GM19452 (cell line): ENCODE measurements around the gene TTC12.
A peak's percentile ranks its signal among the peaks of the same experiment; 100 is the strongest.
"Not testable (repeated sequence)": the region's sequence is repeated elsewhere in the genome, so short reads cannot be mapped to it uniquely, and the experiment has no call there.

Experiments
- ATAC-seq: cut with Tn5 transposase; IDR thresholded peaks from one replicate; pipeline ENCODE4 v1.9.1; 2021; ENCODE audit not compliant: unreplicated experiment

The TTC12 gene

GRCh38 chr11:113286009-113286408 lies 28.4 kb upstream of the TTC12 start:
- no peak for ATAC-seq

GRCh38 chr11:113286509-113287497 lies 27.6 kb upstream of the TTC12 start:
- no peak for ATAC-seq

- no peak for ATAC-seq
Observed at GRCh38 chr11:113287801-113288200, 26.6 kb upstream of the TTC12 start.

DNA sequence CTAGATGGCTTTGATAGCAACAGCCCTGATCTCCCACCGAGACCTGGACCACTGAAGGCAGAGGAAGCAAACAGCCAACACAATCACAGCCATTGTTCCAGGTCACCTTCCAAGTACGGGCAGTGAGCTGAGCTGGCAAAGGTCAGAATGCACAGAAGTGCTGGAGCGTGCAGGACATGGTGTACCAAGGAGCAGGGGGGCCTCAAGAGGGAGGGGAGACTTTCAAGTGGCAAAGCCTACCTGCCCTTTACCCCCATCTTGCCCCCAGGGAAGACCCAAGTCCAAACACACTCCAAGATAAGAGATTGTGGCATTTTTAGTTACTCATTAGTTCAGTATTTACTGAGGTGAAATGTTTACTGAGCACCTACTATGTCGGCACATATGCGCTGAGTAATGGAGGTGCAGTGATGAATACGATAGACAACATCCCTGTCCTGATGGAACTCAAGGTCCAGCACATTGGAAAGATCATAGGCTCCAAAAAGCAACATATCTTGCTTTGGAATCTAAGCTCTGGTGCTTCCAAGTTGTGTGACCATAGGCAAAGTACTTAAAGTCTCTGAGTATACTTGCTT lies 26.0 kb upstream of the TTC12 start:
- ATAC-seq: no peak

DNA sequence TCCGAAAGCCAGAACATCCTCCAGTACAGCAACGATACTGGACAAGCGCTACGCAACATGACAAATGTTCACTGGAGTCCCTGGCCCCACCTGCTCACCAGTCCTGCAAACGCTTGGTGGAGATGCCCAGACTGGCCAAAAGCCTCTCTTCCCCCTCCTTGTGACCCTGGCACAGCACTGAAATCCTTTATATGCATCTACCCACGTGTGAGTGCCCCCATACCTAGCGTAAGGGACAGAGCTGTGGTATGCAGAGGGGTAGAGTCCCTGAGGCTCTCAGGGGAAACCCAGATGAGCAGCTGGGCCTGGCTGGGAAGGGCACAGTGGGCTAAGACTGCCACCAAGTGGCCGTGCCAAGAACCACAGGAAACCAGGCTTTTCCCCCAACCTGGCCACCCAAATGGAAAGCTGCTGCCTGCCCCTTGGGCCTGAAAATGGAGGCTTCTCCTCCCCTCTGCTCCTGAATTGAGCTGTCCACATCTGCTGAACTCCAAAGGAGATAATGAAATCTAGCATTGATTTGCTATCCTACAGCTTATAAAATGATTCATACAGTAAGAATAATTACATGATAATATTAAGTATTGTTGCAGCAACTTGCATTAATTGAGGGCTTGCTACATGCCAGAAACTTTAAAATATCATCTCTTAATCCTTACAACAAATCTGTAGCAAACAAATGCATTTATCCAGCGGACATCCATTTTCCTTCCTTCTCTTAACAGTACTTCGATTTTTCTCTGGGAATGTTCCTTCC lies 24.8 kb upstream of the TTC12 start:
- ATAC-seq: peak; percentile 92

DNA sequence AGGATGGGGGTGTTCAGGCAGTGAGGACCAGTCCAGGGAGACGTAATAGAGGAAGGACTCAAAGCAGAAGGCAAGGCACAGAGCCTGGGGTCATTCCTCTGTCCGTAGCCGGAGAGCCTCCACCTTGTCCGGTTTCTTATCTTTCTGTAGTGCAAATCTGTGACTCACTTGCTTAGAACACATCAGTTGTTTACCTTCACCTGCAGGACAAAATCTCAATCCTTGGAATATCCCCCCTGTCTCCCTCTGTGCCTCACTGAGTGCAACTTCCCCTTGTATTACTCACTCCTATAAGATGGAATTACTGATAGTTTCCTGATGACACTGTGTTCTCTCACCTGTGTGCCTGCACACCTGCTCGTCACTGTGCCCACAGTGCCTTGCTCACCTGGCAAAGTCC lies 20.4 kb upstream of the TTC12 start:
- no peak for ATAC-seq

- ATAC-seq: no peak
Observed at GRCh38 chr11:113295993-113296392, 18.4 kb upstream of the TTC12 start.

DNA sequence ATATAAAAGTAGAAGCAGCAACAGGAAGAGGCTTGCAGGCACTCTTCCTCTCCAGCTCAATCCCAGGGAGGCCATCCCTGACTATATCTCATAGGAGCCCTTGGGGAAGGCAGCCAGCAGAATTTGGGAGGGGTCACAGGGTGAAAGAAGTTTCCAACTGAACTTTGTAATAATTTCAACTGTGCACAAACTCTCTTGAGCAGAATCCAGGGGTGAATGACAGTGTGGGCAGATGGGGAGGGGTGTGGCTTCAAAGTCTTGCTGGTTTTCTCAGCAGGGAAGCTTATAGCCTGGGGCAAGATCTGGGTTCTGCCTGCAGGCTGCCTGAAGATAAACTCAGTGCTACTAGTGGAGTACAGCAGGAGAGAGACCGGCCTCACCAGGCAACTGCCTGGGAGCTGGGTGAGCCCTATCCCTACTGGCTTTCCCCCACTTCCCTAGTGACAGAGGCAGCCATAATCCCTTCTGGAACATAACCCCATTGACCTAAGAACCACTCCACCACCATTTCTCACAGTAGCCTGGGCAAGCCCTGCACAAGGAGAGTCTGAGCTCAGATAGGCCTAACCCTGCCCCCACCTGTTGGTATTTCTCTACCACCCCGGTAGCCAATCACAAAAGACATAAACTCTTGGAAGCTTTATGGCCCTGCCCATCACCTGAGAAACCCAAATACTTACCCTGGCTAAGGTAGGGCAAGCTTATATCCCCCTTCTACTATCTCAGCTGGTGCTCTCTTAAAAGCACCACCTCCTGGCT lies 17.8 kb upstream of the TTC12 start:
- ATAC-seq: no peak

GRCh38 chr11:113298496-113298895 lies 15.9 kb upstream of the TTC12 start:
- ATAC-seq: not testable (repeated sequence)

- ATAC-seq: no peak
Observed at GRCh38 chr11:113304916-113305315, 9.5 kb upstream of the TTC12 start.

GRCh38 chr11:113305440-113306336 lies 8.7 kb upstream of the TTC12 start:
- peak; percentile 91 for ATAC-seq

DNA sequence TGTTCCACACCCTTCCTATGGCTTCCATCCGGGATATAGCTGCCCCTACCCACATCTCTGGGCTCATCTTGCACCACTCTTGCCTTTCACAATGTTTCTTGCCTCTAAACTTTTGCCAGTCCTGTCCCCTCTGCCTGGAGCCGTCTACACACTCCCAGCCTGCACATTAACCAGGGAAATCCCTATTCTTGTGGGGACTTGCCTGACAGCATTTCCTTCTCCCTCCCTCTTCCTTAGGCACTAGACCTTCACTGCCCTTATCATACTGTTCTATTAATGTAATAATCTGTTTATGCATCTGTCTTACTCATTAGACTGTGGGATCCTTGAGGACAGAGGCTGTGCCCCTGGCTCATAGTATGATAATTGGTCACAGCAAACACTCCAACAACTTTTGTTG lies 5.8 kb upstream of the TTC12 start:
- no peak for ATAC-seq

DNA sequence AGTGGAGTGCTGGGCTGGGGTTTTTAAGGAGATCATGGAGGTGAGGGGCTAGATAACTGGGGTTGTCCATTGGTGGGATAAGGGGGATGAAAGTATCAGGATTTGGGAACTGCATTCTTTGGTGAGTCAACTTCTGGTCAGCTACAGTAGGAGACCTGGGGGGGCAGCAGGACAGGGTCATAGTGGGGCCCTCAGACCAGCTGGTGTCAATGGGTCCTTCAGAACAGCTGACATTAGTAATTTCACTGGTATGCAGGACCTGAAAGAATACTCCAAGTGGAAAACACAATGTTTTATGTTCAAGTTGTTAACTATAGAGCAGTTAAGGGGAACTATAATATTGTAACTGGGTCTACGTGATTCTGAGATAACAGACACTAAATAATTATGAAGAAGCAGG lies 2.8 kb upstream of the TTC12 start:
- no peak for ATAC-seq

DNA sequence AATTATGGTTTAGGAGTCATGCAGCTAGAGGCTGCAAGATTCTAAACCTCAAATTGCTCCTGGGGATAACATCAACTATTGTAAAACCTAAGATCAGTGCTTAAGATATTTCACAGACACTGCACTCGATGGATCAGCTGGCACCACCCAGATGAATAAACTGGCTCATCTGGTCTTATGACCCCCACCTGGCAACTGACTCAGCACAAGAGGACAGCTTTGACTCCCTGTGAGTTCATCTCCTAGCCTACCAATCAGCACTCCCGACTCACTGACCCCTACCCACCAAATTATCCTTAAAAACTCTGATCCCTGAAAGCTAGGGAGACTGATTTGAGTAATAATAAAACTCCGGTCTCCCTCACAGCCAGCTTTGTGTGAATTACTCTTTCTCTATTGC lies 782 bp upstream of the TTC12 start:
- no peak for ATAC-seq

DNA sequence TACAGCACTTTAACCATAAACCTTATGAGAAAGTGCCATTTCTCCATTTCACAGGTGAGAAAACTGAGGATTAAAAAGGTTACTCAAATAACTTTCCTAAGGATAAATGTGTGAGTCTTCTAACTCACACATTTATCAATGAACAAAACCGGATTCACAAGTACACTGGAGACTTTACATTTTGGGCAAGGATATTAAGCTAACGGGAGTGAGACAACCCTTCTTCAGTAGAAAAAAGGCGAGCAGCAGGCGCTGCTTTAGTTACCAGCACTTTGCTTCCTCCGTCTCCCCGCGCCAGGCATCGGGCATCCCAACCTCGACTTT lies 356 bp upstream of the TTC12 start:
- no peak for ATAC-seq

DNA sequence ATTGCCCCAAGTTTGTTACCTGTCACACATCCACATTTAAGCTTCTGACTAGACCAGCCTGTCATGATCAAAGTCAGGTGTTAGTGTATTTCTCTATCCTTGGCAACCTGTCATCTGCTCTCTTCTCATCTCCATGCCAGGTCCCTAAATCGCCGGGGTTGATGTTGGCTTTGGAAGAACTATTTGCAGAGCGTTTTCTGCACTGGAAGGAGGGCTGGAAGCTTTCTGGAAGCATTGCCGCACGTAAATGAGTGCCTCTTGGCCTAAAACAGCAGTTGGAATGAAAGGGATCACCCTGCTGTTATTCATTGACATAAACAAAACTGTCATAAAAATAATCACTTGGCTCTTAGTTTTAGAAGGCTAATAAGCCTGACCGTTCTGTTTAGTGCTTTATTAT lies 1.4 kb downstream of the TTC12 start:
- ATAC-seq: no peak

DNA sequence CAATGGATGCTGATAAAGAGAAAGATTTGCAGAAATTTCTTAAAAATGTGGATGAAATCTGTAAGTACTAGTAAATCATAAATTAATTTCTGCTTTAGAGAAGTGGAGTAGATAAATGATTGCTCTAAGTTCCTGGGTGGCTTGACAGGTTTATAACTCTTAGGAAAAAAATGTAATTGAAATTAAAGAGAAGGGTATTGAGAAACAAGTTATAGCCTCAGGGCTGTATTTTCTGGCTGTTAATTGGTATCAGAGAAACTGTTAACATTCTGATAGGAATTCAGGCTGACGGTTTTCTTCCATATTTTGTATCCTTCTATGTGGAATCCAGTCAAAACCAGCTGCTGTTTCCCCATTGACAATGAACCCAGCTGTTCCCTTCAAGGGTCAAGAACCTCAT lies 1.9 kb downstream of the TTC12 start:
- no peak for ATAC-seq

DNA sequence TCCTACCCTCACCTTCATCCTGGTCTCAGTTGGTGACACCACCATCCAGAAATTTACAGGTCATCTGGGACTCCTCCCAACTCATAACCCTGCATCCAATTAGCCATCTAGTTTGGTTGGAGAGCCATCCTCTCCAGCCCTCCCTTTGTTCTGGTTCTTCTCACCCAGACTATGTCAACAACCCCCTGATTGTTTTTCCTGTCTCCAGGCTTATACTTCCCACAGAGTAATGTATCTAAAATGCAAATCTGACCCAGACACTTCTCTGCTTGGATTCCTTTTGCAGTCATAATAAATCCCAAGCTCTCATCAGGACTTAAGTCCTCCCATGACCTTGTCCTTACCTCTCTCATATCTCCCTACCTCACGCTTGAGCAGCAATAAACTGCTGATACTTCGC lies 3.0 kb downstream of the TTC12 start:
- ATAC-seq: no peak

GRCh38 chr11:113319085-113319484 lies 4.7 kb downstream of the TTC12 start:
- no peak for ATAC-seq

- ATAC-seq: no peak
Observed at GRCh38 chr11:113322158-113322557, 7.8 kb downstream of the TTC12 start.
